GM18511 (cell line): ENCODE measurements around the gene INO80C.

ENCODE experiments used
- ATAC-seq: cut with Tn5 transposase; IDR thresholded peaks from one replicate; pipeline ENCODE4 v1.9.1; 2021; ENCODE audit warnings: mild to moderate bottlenecking, moderate library complexity; ENCODE audit not compliant: unreplicated experiment

Gene INO80C

GRCh38 chr18:35435401-35435800 lies 62.4 kb downstream of the INO80C start:
- no peak for ATAC-seq

DNA sequence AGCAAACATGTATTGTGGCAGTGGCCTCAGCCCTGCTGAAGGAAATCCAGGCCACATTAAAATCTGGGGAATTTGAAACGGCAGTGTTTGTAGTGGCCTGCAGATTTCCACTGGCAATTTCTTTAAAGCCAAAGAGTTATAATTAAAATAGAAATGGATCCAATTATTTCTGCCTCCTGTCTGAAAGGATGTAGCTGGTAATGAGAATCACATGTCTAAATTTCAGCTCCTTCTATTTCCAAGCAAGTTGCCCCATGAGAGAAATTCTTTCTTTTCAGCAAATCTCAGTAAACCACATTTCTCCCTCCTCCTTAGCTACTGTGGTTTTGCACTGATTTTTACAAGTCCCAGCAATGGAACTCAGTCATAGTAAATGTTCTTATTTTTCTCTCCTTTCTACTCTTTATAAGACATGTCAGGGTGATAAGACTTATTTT lies 65.2 kb downstream of the INO80C start:
- no peak for ATAC-seq

DNA sequence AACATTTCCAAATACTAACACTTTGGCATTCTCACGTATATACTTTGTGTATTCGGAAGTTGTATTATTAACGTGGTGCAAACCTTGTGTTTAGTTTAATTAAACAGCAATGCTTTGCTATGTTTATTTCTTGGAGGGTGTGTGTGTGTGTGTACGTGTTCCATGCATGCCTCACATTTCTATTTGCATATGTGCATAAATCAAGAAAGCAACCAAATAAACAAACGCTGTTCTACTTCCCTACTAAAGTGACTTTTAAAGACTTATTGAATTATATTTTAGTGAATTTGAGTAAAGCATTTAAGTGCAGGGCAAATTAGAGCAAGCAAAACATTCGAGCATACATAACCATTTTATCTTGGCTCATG lies 66.4 kb downstream of the INO80C start:
- ATAC-seq = no peak

DNA sequence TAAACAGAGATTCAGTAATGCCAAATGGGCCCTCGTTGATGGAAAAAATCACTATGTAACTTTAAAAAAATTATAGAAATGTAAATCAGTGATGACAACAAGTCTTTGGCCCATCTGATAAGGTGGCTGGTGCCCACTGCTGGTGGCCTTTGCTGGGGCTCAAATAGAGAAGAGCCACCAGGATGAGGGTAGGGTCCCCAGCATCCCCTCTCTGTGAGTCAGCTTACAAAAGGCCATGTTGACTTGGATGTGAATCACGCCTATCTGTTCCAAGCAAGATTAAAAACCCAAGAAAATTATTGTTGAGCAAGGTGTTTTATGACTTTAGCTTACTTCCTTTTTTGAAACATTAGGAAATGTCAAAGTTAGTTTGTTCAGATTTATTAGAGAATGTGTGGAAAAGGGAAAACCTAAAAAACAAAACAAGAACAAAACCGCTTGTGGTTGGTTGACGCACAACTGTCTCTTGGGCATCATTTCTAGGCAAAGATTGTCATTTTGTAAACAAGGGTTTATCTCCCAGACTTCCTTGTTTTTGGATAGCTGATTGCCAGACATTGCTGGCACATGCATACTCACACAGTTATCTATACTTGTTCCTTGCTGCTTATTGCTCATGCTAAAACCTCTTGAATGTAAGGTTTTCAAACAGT lies 66.9 kb downstream of the INO80C start:
- no peak for ATAC-seq

DNA sequence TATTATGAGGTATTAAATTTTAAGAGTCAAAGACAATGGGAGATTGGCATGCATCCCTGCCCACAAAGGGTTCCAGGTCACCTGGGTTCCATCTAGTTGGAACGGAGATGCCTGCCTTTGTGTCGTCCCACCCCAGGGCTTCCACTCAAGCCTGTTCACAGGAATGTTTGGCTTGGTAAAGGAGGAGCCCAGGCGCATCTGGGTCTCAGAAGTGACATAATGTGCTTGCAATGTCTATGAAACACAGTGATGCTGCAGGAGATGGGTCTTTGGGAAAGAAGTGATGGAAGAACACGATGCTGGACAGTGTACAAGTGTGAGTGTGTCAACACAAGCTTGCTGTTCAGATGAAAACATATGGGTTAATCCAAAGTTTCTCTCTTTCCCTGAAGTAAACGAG lies 71.0 kb downstream of the INO80C start:
- no peak for ATAC-seq

DNA sequence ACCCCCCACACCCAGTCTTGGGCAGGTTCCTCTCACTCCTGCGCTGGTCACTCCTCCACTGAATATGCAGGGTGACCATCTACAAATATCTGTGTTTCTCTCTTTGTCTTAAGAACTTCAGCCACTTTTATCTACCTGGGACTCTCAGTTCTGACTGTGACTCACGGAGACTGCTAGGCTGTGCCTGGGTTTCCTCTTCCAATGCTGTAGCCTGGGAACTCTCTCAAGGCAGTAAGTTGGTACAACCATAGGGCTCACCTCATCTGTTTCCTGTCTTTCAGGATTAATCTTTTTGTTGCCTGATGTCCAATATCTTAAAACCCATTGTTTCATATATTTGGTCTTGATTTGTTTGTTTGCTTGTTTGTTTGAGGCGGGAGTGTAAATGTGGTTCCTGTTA lies 73.4 kb downstream of the INO80C start:
- ATAC-seq = no peak

- no peak for ATAC-seq
Measured at GRCh38 chr18:35422237-35422636, 75.5 kb downstream of the INO80C start.

GRCh38 chr18:35418610-35419009 lies 79.2 kb downstream of the INO80C start:
- no peak for ATAC-seq
